Ishikawa (cell line): ENCODE results near the gene RELN.

Experiments used
- CEBPB ChIP-seq: IDR thresholded peaks from 2 replicates; pipeline ENCODE4 v1.6.1; 2012
- CREB1 ChIP-seq: IDR thresholded peaks from 2 replicates; pipeline ENCODE4 v1.6.1; 2012; ENCODE audit warnings: low read depth
- EGR1 ChIP-seq: IDR thresholded peaks from 2 replicates; pipeline ENCODE4 v1.6.1; 2012
- EP300 ChIP-seq: IDR thresholded peaks from 2 replicates; pipeline ENCODE4 v1.6.1; 2012; ENCODE audit warnings: borderline replicate concordance
- FOXM1 ChIP-seq: IDR thresholded peaks from 2 replicates; pipeline ENCODE4 v1.6.1; 2012; ENCODE audit warnings: low read depth, borderline replicate concordance
- NFIC ChIP-seq: IDR thresholded peaks from 2 replicates; pipeline ENCODE4 v1.6.1; 2012
- RAD21 ChIP-seq: IDR thresholded peaks from 2 replicates; pipeline ENCODE4 v1.6.1; 2012; ENCODE audit warnings: low read depth
- TAF1 ChIP-seq: IDR thresholded peaks from 2 replicates; pipeline ENCODE4 v1.6.1; 2012; ENCODE audit warnings: low read depth, mild to moderate bottlenecking
- TCF12 ChIP-seq: IDR thresholded peaks from 2 replicates; pipeline ENCODE4 v1.6.1; 2012; ENCODE audit warnings: low read depth
- TEAD4 ChIP-seq: IDR thresholded peaks from 2 replicates; pipeline ENCODE4 v1.6.1; 2012
- YY1 ChIP-seq: IDR thresholded peaks from 2 replicates; pipeline ENCODE4 v1.6.1; 2012; ENCODE audit warnings: low read depth
- ZBTB7A ChIP-seq: IDR thresholded peaks from 2 replicates; pipeline ENCODE4 v1.6.1; 2012; ENCODE audit warnings: low read depth
- TF ChIP-seq, protein P1 (sequence below): IDR thresholded peaks from 2 replicates; pipeline ENCODE4 v1.6.1; 2012
- TF ChIP-seq, protein P2 (sequence below): IDR thresholded peaks from 2 replicates; pipeline ENCODE4 v1.6.1; 2012
- TF ChIP-seq, protein P3 (sequence below): IDR thresholded peaks from 2 replicates; pipeline ENCODE4 v1.6.1; 2012; ENCODE audit warnings: low read depth, mild to moderate bottlenecking

The RELN gene

DNA sequence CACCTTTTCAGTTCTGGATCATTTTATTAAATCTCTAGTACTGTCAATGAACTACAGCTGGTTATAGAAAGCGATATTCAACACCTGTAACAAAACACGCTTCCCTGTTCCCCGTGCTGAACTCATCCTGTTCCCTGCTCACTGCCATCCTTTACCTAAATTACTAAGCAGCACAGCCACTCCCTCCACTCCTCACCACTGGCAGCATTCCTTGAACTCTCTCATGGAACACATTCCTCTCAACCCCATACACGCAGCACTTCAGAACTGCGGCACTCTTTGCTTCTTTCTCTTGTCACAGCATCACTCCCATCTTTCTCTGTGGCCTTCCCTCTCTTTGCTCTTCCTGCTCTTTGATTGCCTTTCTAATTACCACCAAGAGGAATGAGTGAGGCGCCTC, 27.4 kb downstream of the RELN start:
- no peak for TF ChIP-seq ZBTB7A
- TF ChIP-seq, protein P1, sequence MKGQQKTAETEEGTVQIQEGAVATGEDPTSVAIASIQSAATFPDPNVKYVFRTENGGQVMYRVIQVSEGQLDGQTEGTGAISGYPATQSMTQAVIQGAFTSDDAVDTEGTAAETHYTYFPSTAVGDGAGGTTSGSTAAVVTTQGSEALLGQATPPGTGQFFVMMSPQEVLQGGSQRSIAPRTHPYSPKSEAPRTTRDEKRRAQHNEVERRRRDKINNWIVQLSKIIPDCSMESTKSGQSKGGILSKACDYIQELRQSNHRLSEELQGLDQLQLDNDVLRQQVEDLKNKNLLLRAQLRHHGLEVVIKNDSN, result no peak
- TF ChIP-seq CREB1, result no peak
- TF ChIP-seq CEBPB, result no peak

DNA sequence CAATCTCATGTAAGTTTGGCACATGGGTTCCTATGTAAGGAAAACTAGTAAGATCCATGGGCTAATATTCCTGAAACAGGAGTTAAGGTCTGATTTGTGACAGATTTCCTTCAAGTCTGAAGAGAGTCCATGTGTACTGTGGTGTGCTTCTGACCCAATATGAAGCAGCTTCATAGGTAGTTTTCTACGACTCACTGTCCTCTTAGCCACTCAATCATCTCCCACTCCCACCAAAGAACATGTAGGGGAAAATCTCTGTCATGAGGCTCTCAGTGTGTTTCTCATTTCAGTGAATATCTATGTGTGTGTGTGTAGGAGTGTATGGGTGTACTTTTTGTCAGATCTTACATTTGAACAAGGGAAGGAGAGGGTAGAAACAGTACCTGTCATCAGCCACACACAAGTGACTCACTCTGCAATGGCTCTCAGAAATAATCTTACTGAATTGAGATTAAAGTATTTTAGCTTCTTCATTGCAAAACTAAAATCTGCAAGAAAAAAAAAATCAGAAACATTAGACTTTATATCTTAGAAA, 31.1 kb downstream of the RELN start:
- TF ChIP-seq CREB1 (no peak), FOXM1 (no peak), EGR1 (no peak), ZBTB7A (no peak), YY1 (no peak), NFIC (no peak), TAF1 (no peak), RAD21 (no peak), CEBPB (no peak)
- TF ChIP-seq, protein P2, sequence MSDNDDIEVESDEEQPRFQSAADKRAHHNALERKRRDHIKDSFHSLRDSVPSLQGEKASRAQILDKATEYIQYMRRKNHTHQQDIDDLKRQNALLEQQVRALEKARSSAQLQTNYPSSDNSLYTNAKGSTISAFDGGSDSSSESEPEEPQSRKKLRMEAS, result no peak
- TF ChIP-seq, protein P1, result no peak

DNA sequence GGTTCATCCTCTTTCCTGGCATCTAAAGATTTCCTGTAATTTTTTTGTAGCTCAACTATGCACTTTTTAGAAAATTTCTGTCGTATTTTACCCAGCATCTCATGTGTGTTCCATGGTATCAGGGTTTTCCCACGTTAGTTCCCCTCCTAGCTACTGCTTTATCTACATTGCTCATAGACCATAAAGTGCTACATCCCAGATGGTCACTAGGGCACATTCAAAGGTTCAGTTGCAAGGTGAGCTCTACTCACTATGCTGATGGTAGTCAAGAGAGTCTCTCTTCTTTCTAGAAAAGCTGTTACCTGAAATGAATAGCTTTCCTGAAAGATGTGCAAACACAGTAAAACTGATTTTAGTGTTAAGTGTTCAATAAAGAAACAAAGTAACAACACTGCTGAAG, 33.5 kb downstream of the RELN start:
- TF ChIP-seq, protein P2, result no peak
- TF ChIP-seq, protein P3, sequence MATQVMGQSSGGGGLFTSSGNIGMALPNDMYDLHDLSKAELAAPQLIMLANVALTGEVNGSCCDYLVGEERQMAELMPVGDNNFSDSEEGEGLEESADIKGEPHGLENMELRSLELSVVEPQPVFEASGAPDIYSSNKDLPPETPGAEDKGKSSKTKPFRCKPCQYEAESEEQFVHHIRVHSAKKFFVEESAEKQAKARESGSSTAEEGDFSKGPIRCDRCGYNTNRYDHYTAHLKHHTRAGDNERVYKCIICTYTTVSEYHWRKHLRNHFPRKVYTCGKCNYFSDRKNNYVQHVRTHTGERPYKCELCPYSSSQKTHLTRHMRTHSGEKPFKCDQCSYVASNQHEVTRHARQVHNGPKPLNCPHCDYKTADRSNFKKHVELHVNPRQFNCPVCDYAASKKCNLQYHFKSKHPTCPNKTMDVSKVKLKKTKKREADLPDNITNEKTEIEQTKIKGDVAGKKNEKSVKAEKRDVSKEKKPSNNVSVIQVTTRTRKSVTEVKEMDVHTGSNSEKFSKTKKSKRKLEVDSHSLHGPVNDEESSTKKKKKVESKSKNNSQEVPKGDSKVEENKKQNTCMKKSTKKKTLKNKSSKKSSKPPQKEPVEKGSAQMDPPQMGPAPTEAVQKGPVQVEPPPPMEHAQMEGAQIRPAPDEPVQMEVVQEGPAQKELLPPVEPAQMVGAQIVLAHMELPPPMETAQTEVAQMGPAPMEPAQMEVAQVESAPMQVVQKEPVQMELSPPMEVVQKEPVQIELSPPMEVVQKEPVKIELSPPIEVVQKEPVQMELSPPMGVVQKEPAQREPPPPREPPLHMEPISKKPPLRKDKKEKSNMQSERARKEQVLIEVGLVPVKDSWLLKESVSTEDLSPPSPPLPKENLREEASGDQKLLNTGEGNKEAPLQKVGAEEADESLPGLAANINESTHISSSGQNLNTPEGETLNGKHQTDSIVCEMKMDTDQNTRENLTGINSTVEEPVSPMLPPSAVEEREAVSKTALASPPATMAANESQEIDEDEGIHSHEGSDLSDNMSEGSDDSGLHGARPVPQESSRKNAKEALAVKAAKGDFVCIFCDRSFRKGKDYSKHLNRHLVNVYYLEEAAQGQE, result no peak
- no peak for TF ChIP-seq NFIC
- TF ChIP-seq ZBTB7A, result no peak
- no peak for TF ChIP-seq RAD21
- TF ChIP-seq TEAD4, result no peak
- no peak for TF ChIP-seq FOXM1
- no peak for TF ChIP-seq EP300
- no peak for TF ChIP-seq TAF1
- TF ChIP-seq TCF12, result no peak
- TF ChIP-seq EGR1, result no peak
- TF ChIP-seq, protein P1, result no peak
- TF ChIP-seq CEBPB, result no peak
- TF ChIP-seq YY1, result no peak
- TF ChIP-seq CREB1, result no peak

DNA sequence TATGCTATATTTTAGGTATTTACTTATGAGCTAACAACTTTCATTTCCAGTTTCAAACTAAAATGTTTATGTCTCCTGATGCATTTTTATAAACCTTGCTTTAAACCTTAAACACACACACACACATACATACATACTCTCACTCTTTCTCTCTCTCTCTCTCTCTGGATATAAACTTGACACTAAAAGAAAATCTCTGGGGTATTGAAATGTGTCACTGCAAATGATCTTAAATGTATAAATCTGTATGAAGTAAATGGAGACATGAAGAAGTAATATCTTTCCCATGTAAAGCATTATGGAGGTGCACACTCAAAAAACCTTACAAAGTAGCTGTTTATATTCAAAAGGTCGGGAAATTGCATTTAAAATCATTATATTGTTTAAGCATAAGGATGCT, 37.0 kb downstream of the RELN start:
- TF ChIP-seq, protein P3, result no peak
- TF ChIP-seq ZBTB7A (no peak), YY1 (no peak), RAD21 (no peak), TEAD4 (no peak), CREB1 (no peak), TCF12 (no peak), FOXM1 (no peak), TAF1 (no peak), EP300 (no peak), NFIC (no peak), EGR1 (no peak)
- TF ChIP-seq, protein P1, result no peak
- TF ChIP-seq, protein P2, result no peak

DNA sequence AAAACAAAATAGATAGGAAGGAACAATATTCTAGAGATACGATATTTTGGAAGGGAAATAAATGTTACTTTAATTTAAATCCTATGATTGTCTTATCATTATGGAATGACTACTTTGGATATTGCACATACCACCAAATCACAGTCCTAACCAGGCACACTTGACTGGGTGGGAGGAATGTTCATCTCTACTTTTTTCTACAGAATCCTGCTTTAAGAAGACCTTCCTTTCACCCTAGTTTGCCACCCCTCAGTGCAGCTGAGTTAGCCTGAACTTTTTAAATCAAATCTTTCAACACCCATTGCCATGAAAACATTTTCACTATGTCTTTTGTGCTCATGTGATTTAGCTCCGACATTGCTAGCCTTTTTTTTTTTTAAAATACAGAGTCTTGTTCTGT, 38.1 kb downstream of the RELN start:
- TF ChIP-seq YY1, result no peak
- TF ChIP-seq TEAD4, result peak; percentile 55; the same call in 1 of the 2 replicates
